ENCODE measurements around the gene FAM13A.

GRCh38 chr4:88765729-88766128 is 291.3 kb downstream of the FAM13A start:
- TF ChIP-seq CTCF (IDR thresholded peaks at IDR 0.05) (no peak), POLR2A (IDR thresholded peaks at IDR 0.05) (no peak)

Measured in esophagus squamous epithelium (tissue), 4 donors.